B cell (primary cell): Measurements from ENCODE around the gene SIL1. TPM values are rescaled to one million over a fixed set of nuclear protein-coding genes. Genes with fewer than 3 reads are reported as not detected.

Experiments used
- ATAC-seq: fragments of 200-7000 bp; cut with Tn5 transposase; one replicate; pipeline ENCODE4 v1.10.0; 2021; ENCODE audit warnings: low read depth, mild to moderate bottlenecking, moderate number of reproducible peaks, moderate library complexity
- CTCF ChIA-PET: fragments of 350-600 bp; sonication (Branson Sonifier 250); formaldehyde crosslinking; loops from one replicate; lab custom pipeline; 2021; ENCODE audit warnings: antibody characterized with exemption, inconsistent platforms; lab: Charles Lee
- POLR2A ChIA-PET: fragments of 350-600 bp; sonication (Branson Sonifier 250); formaldehyde crosslinking; loops from one replicate; lab custom pipeline; 2021; ENCODE audit warnings: antibody characterized with exemption; lab: Charles Lee
- DNase-seq: peaks from one replicate; pipeline ENCODE4 v3.0.0; 2013
- H2AFZ ChIP-seq: 2 replicates; pipeline ENCODE4 v1.6.1; 2012; ENCODE audit warnings: mild to moderate bottlenecking, low read depth, low read length; ENCODE audit not compliant: insufficient read depth, poor library complexity, severe bottlenecking
- H3K27ac ChIP-seq, 2 donors: 1 replicate in 1 of 2; 2 replicates in 1 of 2; pipeline ENCODE4 v1.5.1; 2012 to 2013; ENCODE audit warnings: low read length in 2 of 2, mild to moderate bottlenecking in 2 of 2, moderate library complexity in 1 of 2
- H3K27me3 ChIP-seq, 4 experiments: fragments of 200-600 bp in 1 of 4; sonication (generic) in 1 of 4; replicated peaks in 1 of 4; 1 replicate in 2 of 4; 2 replicates in 2 of 4; pipeline versions ENCODE4 v1.6.1 to v1.7.0; 2013 to 2016; ENCODE audit warnings: low read length in 3 of 4, mild to moderate bottlenecking in 2 of 4, mixed read lengths in 1 of 4, moderate library complexity in 1 of 4; ENCODE audit not compliant: insufficient read depth in 4 of 4, control insufficient read depth in 3 of 4; ENCODE audit errors: control extremely low read depth in 1 of 4
- H3K36me3 ChIP-seq, 2 experiments: replicated peaks in 1 of 2; 1 replicate in 1 of 2; 2 replicates in 1 of 2; pipeline versions ENCODE4 v1.6.1 to v1.7.1; 2013; ENCODE audit warnings: low read length in 1 of 2; ENCODE audit not compliant: insufficient read depth in 2 of 2, control insufficient read depth in 1 of 2; ENCODE audit errors: control extremely low read depth in 1 of 2, extremely low read depth in 1 of 2
- H3K4me1 ChIP-seq, 2 donors: fragments of 200-600 bp in 1 of 2; sonication (generic) in 1 of 2; 1 replicate in 1 of 2; 2 replicates in 1 of 2; pipeline versions ENCODE4 v1.5.1 to v1.6.1; 2013 to 2017; ENCODE audit warnings: low read length in 2 of 2; ENCODE audit not compliant: control insufficient read depth in 2 of 2, insufficient read depth in 2 of 2
- H3K4me2 ChIP-seq: replicated peaks from 2 replicates; pipeline ENCODE3; 2012; ENCODE audit warnings: mild to moderate bottlenecking, low read depth, low read length; ENCODE audit not compliant: poor library complexity, severe bottlenecking
- H3K4me3 ChIP-seq, 5 experiments: fragments of 200-600 bp in 1 of 5; sonication (generic) in 1 of 5; 1 replicate in 3 of 5; 2 replicates in 2 of 5; pipeline versions ENCODE4 v1.5.1 to v1.7.0; 2011 to 2016; ENCODE audit warnings: low read length in 4 of 5, mild to moderate bottlenecking in 4 of 5, low read depth in 2 of 5, control low read depth in 1 of 5, moderate library complexity in 1 of 5; ENCODE audit not compliant: insufficient read depth in 1 of 5; ENCODE audit errors: control extremely low read depth in 1 of 5, extremely low read depth in 1 of 5
- H3K79me2 ChIP-seq: fragments of 200-600 bp; sonication (generic); one replicate; pipeline ENCODE4 v1.6.0; 2016; ENCODE audit warnings: low read length; ENCODE audit not compliant: control insufficient read depth, insufficient read depth
- H3K9ac ChIP-seq: fragments of 200-600 bp; sonication (generic); 2 replicates; pipeline ENCODE4 v1.6.1; 2017; ENCODE audit warnings: mild to moderate bottlenecking, low read length, moderate library complexity
- H3K9me3 ChIP-seq, 3 donors: one replicate each; pipeline versions ENCODE4 v1.6.1 to v1.7.1; 2013; ENCODE audit warnings: low read length in 2 of 3; ENCODE audit not compliant: control insufficient read depth in 2 of 3, insufficient read depth in 1 of 3; ENCODE audit errors: control extremely low read depth in 1 of 3
- H4K20me1 ChIP-seq: 2 replicates; pipeline ENCODE4 v1.6.0; 2012; ENCODE audit warnings: mild to moderate bottlenecking, low read length; ENCODE audit not compliant: insufficient read depth, control insufficient read depth, poor library complexity, severe bottlenecking
- H3K27ac Mint-ChIP-seq: one replicate; pipeline ENCODE4 v1.8.0; 2021; ENCODE audit warnings: mixed read lengths
- H3K27me3 Mint-ChIP-seq: one replicate; pipeline ENCODE4 v1.8.0; 2021; ENCODE audit warnings: mixed read lengths
- H3K4me1 Mint-ChIP-seq: one replicate; pipeline ENCODE4 v1.8.0; 2021; ENCODE audit warnings: mixed read lengths
- H3K4me3 Mint-ChIP-seq: one replicate; pipeline ENCODE4 v1.8.0; 2021; ENCODE audit warnings: mixed read lengths
- H3K9me3 Mint-ChIP-seq: one replicate; pipeline ENCODE4 v1.8.0; 2022; ENCODE audit warnings: mixed read lengths; ENCODE audit not compliant: insufficient read depth
- CTCF ChIP-seq: fragments of 200-600 bp; IDR thresholded peaks from one replicate; pipeline ENCODE4 v1.8.0; 2022; ENCODE audit warnings: antibody characterized with exemption, mild to moderate bottlenecking
- EZH2 ChIP-seq: IDR thresholded peaks from 2 replicates; pipeline ENCODE4 v1.6.1; 2012; ENCODE audit warnings: borderline replicate concordance, low read depth, mild to moderate bottlenecking, moderate library complexity, low read length; ENCODE audit not compliant: insufficient read depth, poor library complexity, severe bottlenecking
- WGBS: methylation state at CpG from one replicate; pipeline ENCODE4 v1.1.5; 2013; ENCODE audit warnings: missing lambda C conversion rate; ENCODE audit not compliant: insufficient coverage; 5-methylcytosine and 5-hydroxymethylcytosine counted together
- intact Hi-C: fragments of 100-400 bp; cut with micrococcal nuclease; formaldehyde crosslinking; loops from one replicate; pipeline ENCODE4 v1.10.0; 2022
- polyA plus RNA-seq: library from polyadenylated mRNA; depleted of rRNA; stranded (reverse); fragments of >200 nt; gene quantifications from 2 replicates; pipeline ENCODE4 v1.2.3, GENCODE V29; 2012
- total RNA-seq, 2 donors: library from RNA; stranded (reverse); fragments of 120-200 nt in 1 of 2; gene quantifications; 1 replicate in 1 of 2; 2 replicates in 1 of 2; pipeline versions ENCODE4 v1.2.3 to v1.2.4, GENCODE V29; 2013 to 2022

The SIL1 gene
- total and polyA plus RNA-seq, 2 donors (not counting 1 experiment from before 2014, with no cell fraction given) = 16.9 to 19.8 TPM

- Histone ChIP-seq H3K79me2 (no peaks in the 10 kb centered on the region), H3K4me1 (no peaks in the 10 kb centered on the region), H3K36me3 (no peaks in the 10 kb centered on the region), H3K4me2 (no peak overlapping the region), H3K9me3 (peaks cover 0 to 8% (median 3%) of the 10 kb centered on the region in 3 donors), H2AFZ (no peak overlapping the region), H4K20me1 (no peaks in the 10 kb centered on the region), H3K27me3 (no peaks in the 10 kb centered on the region), H3K9ac (no peak overlapping the region), H3K27ac (no peak overlapping the region), H3K4me3 (no peak overlapping the region)
- CTCF ChIA-PET = no interaction called here
- WGBS = no CpG with 5 or more reads among the region's 1 CpG
- peaks cover 3% of the 10 kb centered on the region for H3K9me3 Mint-ChIP-seq
- no peaks in the 10 kb centered on the region for H3K27me3 Mint-ChIP-seq
- H3K4me3 Mint-ChIP-seq = no peak overlapping the region
- no peak overlapping the region for H3K27ac Mint-ChIP-seq
- ATAC-seq = no peak
- TF ChIP-seq EZH2 (no peak), CTCF (no peak)
- intact Hi-C loops = no loop called here
- POLR2A ChIA-PET = no interaction called here
- no peaks in the 10 kb centered on the region for H3K4me1 Mint-ChIP-seq
- DNase-seq = no peak
Observed at GRCh38 chr5:138998521-138998920, 199.6 kb downstream of the SIL1 start.

DNA sequence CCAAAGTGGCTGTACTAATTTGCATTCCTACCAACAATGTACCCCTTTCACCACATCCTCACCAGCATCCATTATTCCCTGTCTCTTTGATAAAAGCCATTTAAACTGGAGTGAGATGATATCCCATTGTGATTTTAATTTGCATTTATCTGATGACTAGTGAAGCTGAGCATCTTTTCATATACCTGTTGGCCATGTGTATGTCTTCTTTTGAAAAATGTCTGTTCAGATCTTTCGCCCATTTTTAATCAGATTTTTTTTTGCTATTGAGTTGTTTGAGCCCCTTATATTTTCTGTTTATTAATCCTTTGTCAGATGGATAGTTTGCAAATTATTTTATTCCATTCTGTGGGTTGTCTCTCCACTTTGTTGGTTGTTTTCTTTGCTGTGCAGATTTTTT is 202.0 kb downstream of the SIL1 start:
- H3K27me3 ChIP-seq = no peaks in the 10 kb centered on the region
- H4K20me1 ChIP-seq = no peaks in the 10 kb centered on the region
- no peak overlapping the region for H3K27ac ChIP-seq
- ChIA-PET CTCF (no interaction called here), POLR2A (no interaction called here)
- H3K4me3 Mint-ChIP-seq = no peak overlapping the region
- no peak for TF ChIP-seq EZH2
- TF ChIP-seq CTCF = no peak
- no CpG with 5 or more reads among the region's 1 CpG for WGBS
- no peaks in the 10 kb centered on the region for H3K27me3 Mint-ChIP-seq
- ATAC-seq (no peak), DNase-seq (no peak)
- intact Hi-C loops = no loop called here
- H3K4me2 ChIP-seq = no peak overlapping the region
- no peak overlapping the region for H3K9ac ChIP-seq
- no peaks in the 10 kb centered on the region for H3K4me1 Mint-ChIP-seq
- no peaks in the 10 kb centered on the region for H3K36me3 ChIP-seq
- peaks cover 0 to 8% (median 3%) of the 10 kb centered on the region in 3 donors for H3K9me3 ChIP-seq
- no peak overlapping the region for H2AFZ ChIP-seq
- peaks cover 3% of the 10 kb centered on the region for H3K9me3 Mint-ChIP-seq
- no peak overlapping the region for H3K4me3 ChIP-seq
- no peak overlapping the region for H3K27ac Mint-ChIP-seq
- H3K4me1 ChIP-seq = no peaks in the 10 kb centered on the region
- no peaks in the 10 kb centered on the region for H3K79me2 ChIP-seq
